RCC 7860 (cell line): ENCODE results near the gene FBXW8.
A peak's percentile ranks its signal among the peaks of the same experiment; 100 is the strongest.

Source experiments
- DNase-seq: peaks from one replicate; pipeline ENCODE4 v3.0.0-alpha.2; 2015; ENCODE audit warnings: low spot score
- FAIRE-seq: peaks from 2 replicates; lab custom pipeline; 2012; peaks lifted over from hg19 to GRCh38; lab: Jason Lieb, UNC

FBXW8 gene

GRCh38 chr12:117036046-117036445 is 125.3 kb downstream of the FBXW8 start:
- FAIRE-seq, result no peak
- DNase-seq, result no peak

- no peak for DNase-seq
- no peak for FAIRE-seq
These were observed 125.8 kb downstream of the FBXW8 start for GRCh38 chr12:117036547-117036946.

GRCh38 chr12:117037289-117038022 is 126.7 kb downstream of the FBXW8 start:
- DNase-seq, result no peak

GRCh38 chr12:117038023-117038680 is 127.4 kb downstream of the FBXW8 start:
- FAIRE-seq (no peak), DNase-seq (no peak)

More at GRCh38 chr12:117037289-117038022, 126.7 kb downstream of the FBXW8 start:
- FAIRE-seq, result no peak

GRCh38 chr12:117038919-117039318 is 128.2 kb downstream of the FBXW8 start:
- FAIRE-seq (no peak), DNase-seq (no peak)

- FAIRE-seq (no peak), DNase-seq (no peak)
These were observed 129.2 kb downstream of the FBXW8 start for GRCh38 chr12:117039891-117040309.

- DNase-seq (no peak), FAIRE-seq (no peak)
These were observed 129.7 kb downstream of the FBXW8 start for GRCh38 chr12:117040496-117040895.

GRCh38 chr12:117041798-117042170 is 131.0 kb downstream of the FBXW8 start:
- DNase-seq (no peak), FAIRE-seq (no peak)

GRCh38 chr12:117042171-117042842 is 131.6 kb downstream of the FBXW8 start:
- no peak for FAIRE-seq
- peak; percentile 24 for DNase-seq

- DNase-seq, result no peak
- FAIRE-seq, result no peak
These were observed 132.1 kb downstream of the FBXW8 start for GRCh38 chr12:117042862-117043261.

GRCh38 chr12:117044311-117044710 is 133.6 kb downstream of the FBXW8 start:
- FAIRE-seq (no peak), DNase-seq (no peak)

GRCh38 chr12:117044790-117045159 is 134.0 kb downstream of the FBXW8 start:
- FAIRE-seq (no peak), DNase-seq (no peak)

- FAIRE-seq, result no peak
- no peak for DNase-seq
These were observed 134.6 kb downstream of the FBXW8 start for GRCh38 chr12:117045160-117046010.

GRCh38 chr12:117046011-117046369 is 135.2 kb downstream of the FBXW8 start:
- FAIRE-seq (no peak), DNase-seq (no peak)

GRCh38 chr12:117046425-117046824 is 135.7 kb downstream of the FBXW8 start:
- DNase-seq, result no peak
- no peak for FAIRE-seq

GRCh38 chr12:117046861-117047530 is 136.2 kb downstream of the FBXW8 start:
- DNase-seq (no peak), FAIRE-seq (no peak)

- DNase-seq (peak; percentile 4), FAIRE-seq (no peak)
These were observed 137.2 kb downstream of the FBXW8 start for GRCh38 chr12:117047810-117048584.

GRCh38 chr12:117048585-117048904 is 137.8 kb downstream of the FBXW8 start:
- DNase-seq (no peak), FAIRE-seq (no peak)

GRCh38 chr12:117049295-117049694 is 138.5 kb downstream of the FBXW8 start:
- FAIRE-seq (no peak), DNase-seq (no peak)

- no peak for FAIRE-seq
- DNase-seq, result no peak
These were observed 139.3 kb downstream of the FBXW8 start for GRCh38 chr12:117050060-117050459.
